ENCODE results near the gene CRYBG3.

Gene CRYBG3

DNA sequence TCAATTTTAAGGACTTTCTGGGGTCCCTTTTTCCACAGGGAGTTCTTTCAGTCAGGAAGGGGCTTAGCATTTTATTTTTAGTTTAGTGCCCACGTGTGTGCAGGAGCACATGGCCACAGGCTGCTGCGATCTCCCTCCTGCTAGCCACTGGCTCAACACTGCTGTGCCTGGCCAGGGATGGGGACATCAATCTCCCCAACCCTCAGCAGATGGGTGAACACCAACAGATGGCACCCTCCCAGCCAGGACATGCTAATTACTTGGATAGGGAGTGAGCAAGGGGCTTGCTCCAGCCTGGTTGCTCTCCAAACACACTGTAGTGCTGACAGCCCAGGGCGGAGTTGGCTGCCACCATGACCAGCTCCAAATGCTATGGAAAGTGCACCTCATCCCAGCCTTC, 157.8 kb downstream of the CRYBG3 start:
- no peak for DNase-seq

DNA sequence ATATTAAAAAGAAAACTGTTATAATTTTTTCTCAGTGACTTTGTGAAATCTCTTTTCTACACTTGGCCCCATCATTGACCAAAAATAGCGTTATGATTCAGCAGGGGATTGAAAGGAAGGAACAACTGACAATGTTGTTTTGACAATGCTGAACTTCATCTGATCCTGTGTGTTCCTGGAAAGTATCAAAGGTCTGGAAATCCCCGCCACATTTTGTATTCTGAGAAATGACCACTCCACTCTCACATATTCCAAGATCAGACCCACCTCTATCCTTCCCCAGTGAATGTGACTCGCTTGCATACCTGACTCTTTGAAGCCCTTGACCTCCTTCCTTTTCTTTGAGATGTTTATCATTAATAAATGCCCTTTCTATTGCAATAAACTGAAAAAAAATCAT, 160.1 kb downstream of the CRYBG3 start:
- DNase-seq: no peak

DNA sequence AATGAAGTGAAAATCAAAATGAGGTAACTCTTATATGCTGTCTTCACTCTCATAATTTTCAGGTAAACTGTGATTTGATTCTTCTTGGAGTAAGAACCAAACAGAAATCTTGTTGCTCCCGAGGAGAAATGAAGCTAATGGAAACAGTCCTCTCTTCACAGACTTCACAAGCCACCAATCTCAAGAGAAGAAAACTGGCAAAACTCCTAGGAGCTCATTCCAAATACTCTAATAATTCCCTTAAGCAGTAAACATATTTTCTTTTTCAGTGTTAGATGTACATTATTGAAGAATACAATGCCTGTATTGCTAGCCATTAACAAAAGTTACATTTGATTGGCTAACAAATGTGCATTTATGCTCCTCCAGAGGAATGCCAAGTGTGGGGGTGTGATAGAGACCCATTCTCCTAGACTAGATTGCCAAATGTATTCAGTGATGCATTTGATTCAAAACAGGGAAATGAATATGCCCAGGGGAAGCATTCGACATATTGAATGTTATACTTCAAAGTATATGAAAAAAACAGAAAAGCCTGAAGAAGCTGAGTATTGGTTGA, 162.2 kb downstream of the CRYBG3 start:
- DNase-seq: no peak

DNA sequence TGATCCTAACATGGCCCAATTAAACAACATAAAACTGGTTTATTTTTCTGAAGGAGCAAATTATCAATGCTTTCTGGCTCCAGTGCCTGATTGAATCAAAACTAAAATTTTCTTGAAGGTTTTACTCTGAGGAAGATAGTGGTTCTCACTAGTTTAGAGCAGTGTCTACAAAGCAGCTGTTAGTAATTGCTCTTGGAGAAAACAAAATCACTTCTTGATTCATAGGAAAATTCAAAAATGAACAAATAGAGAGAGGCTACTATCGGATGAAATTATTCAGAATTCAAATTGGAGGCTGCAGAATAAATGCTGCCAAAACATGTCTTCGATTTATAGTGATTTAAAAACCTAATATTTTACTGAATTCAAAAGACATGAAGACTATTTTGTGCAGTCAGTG, 165.5 kb downstream of the CRYBG3 start:
- no peak for DNase-seq

DNA sequence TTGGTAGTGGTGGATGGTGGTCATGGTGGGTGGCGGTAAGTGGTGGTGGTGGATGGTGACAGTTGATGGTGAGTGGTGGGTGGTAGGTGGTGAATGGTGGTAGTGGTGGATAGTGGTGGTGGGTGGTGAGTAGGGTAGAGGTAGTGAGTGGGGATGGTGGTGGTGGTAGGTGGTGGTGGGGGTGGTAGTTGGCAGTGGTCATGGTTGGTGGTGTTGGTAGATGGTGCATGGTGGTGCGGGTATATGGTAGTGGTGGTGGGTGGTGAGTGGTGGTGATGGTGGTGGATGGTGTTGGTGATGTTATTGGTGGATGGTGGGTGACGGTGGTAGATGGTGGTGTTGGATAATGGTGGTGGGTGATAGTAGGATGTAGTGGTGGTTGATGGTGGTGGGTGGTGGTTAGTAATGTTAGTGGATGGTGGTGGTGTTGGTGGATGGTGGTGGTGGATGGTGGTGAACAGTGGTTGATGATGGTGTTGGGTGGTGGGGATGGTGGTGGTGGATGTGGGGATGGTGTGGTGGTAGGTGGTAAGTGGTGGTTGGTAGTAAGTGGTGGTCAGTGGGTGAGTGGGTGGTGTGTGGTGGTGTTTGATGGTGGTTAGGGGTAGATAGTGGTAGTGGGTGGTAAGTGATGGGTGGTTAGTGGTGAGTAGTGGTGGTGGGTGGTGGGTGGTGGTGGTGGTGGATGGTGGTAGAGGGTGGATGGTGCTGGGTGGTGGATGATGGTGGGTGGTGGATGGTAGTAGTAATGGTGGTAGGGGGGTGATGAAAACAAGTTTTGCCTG, 167.2 kb downstream of the CRYBG3 start:
- DNase-seq: no peak

DNA sequence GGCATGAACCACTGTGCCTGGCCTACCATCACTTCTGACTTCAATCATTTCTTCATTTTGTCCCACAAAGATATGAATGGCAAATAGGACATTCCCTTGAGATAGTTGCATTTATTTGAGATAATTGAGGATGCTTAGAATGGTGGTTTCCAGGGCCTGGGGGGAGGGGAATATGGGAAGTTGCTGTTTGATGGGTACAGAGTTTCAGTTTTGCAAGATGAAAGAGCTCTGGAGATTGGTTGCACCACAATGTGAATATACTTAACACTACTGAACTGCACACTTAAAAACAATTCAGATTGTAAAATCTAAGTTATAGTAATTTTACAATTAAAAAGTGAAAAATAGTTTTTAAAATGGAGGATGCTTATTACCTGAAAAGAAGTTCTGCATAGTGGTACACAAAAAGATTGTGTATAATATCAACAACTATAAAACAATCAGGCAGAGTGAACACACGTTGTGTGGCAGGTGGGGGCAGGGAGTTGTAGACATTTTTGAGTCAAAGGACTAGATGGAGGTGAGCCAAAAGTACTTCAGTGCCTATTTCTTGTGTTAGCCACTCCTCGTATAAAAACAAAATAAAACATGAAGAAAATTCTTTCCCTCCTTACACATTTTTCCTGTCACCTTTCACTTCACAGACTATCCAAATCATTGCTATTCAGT, 168.9 kb downstream of the CRYBG3 start:
- DNase-seq: no peak

DNA sequence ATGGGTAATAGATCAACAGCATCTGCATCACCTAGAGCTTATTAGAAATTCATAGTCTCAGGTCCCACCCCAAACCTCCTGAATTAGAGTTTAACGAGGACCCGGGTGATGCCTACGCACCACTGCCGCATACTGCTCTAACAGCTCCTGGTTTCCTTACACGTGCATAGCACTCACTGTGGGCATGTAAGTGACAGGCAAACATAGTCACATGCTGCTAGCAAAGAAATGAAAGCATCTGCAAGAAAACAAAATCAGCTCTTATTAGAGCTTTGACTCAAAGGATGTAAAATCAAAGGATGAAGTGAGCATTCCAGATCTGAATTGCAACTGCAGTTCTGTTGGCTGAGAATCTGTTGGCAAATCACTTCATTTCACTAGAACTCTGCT, 169.5 kb downstream of the CRYBG3 start:
- no peak for DNase-seq

DNA sequence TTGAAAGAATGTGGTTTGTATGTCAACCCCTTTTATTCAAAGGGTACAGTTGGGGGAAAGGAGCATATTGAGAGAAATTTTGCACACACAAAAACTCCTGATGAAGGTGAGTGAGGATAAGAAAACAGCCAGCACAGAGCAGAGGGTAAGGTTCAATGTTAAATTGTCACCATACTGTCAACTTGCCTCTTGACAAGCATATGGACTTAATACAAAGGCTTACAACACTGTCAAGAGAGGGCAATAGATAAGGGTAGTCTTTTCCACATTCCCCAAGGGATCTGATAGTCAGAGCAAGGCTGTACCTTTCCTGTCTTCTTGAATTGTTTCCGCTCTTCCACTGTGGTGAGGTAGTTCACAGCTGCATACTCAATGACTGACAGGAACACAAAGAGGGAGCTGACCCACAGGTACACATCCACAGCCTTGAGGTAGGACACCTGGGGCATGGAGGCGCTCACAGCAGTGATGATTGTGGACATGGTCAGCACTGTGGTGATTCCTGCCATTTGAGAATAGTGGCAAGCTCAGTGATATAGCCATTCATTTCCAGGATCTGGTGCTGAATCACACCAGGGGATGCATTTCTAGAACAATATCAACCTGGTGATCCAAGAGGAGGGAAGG, 170.8 kb downstream of the CRYBG3 start:
- no peak for DNase-seq

DNA sequence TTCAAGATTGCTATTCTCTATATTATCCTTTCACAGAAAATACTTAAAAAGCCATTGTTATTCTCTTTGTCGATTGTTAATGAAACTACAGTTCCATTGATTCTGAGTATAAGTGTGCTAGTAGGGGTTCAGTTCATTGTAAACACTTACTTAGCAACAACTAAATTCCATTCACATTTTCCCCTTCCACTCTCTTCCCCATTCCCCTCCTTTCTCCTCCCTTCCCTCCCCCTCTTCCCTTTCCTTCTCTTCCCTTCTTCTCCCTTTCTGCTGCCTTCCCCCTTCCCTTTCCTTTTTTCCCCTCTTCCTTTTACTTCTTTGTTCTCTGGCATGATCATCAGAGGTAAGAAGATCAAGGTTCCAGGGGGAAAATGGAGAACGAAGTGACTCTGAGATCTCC, 171.7 kb downstream of the CRYBG3 start:
- DNase-seq: no peak

DNA sequence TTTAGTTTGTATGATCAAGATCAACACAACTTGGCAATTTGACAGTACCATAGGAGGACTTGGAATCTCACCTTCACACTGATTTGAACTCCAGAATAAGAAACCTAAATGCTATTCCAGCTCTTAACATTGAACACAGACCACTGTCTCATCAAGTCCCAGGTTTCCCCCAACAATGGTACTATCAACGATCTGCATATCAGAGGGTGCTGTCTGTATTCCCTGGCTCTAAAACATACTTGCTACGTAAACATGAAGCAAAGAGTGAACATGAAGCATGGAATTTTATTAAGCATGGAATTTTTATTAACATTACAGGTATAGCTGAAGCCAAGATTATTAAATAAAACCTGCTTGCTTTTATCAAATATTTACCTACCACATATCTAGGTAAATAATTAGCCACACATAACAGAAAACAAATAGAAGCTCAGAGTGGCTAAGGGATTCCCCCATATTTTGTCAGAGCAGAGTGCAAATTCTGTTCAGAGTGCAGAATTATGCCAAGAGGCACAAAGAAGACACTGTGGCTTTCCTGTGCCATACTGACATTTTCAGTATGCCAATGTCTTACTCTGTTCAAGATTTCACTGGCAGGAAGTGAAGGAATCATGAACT, 172.6 kb downstream of the CRYBG3 start:
- DNase-seq: no peak

Measured in RPMI8226 (cell line).